Activated CD8-positive, alpha-beta T cell treated with anti-CD3 and anti-CD28 coated beads for 36 hours (primary cell): ENCODE measurements around the gene MAP3K13. TPM values are rescaled to one million over a fixed set of nuclear protein-coding genes. Genes with fewer than 3 reads are reported as not detected.

Experiments used
- ATAC-seq: fragments of 200-7000 bp; cut with Tn5 transposase; one replicate; pipeline ENCODE4 v1.10.0; 2021; ENCODE audit warnings: mild to moderate bottlenecking, moderate library complexity
- CTCF ChIA-PET: fragments of 350-600 bp; sonication (Branson Sonifier 250); formaldehyde crosslinking; loops from one replicate; lab custom pipeline; 2021; ENCODE audit warnings: antibody characterized with exemption; lab: Charles Lee
- POLR2A ChIA-PET: fragments of 350-600 bp; sonication (Branson Sonifier 250); formaldehyde crosslinking; loops from one replicate; lab custom pipeline; 2021; ENCODE audit warnings: antibody characterized with exemption; lab: Charles Lee
- DNase-seq: peaks from one replicate; pipeline ENCODE4 v3.0.0-alpha.2; 2020
- H3K27ac Mint-ChIP-seq: one replicate; pipeline ENCODE4 v1.8.0; 2021; ENCODE audit warnings: mild to moderate bottlenecking, mixed read lengths
- H3K27me3 Mint-ChIP-seq: one replicate; pipeline ENCODE4 v1.8.0; 2021; ENCODE audit warnings: mixed read lengths
- H3K36me3 Mint-ChIP-seq: one replicate; pipeline ENCODE4 v1.8.0; 2021; ENCODE audit warnings: low read depth, mixed read lengths
- H3K4me1 Mint-ChIP-seq: one replicate; pipeline ENCODE4 v1.8.0; 2021; ENCODE audit warnings: low read depth, mixed read lengths
- H3K4me3 Mint-ChIP-seq: one replicate; pipeline ENCODE4 v1.8.0; 2021; ENCODE audit warnings: mild to moderate bottlenecking, moderate library complexity, mixed read lengths
- H3K9me3 Mint-ChIP-seq: one replicate; pipeline ENCODE4 v1.8.0; 2021; ENCODE audit warnings: mixed read lengths
- CTCF ChIP-seq: fragments of 200-600 bp; IDR thresholded peaks from one replicate; pipeline ENCODE4 v1.8.0; 2022; ENCODE audit warnings: antibody characterized with exemption, mild to moderate bottlenecking
- intact Hi-C: fragments of 100-400 bp; cut with micrococcal nuclease; formaldehyde crosslinking; loops from one replicate; pipeline ENCODE4 v1.10.0; 2022
- total RNA-seq, 2 experiments: library from RNA; stranded (reverse); gene quantifications; one replicate each; pipeline ENCODE4 v1.2.3, GENCODE V29; 2021

MAP3K13 gene
- total RNA-seq, 2 experiments from 2014 or later, result 8.9 to 10.2 TPM

DNA sequence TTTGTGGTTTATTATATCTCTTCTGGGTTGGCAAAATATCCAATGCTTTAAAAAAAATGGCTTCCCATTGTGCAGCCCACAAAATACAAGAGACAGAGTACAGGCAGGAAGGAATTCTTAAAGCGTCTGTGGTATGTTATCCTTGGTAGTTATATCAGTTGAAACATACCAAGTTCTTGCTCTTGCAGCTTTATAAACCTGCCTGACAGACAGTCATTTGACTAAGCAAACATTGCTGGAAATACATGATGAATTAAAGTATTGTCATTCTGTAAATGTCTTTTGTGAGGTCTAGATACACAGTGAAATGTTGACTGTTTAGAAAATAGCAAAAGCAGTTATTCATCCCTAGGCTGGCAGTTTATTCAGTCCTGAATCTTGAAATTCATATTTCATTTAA lies 44.8 kb upstream of the MAP3K13 start:
- H3K4me1 Mint-ChIP-seq, result no peaks in the 10 kb centered on the region
- DNase-seq, result no peak
- peaks cover 2% of the 10 kb centered on the region for H3K27me3 Mint-ChIP-seq
- POLR2A ChIA-PET, result no interaction called here
- TF ChIP-seq CTCF, result no peak
- no peak overlapping the region for H3K4me3 Mint-ChIP-seq
- CTCF ChIA-PET, result no interaction called here
- H3K36me3 Mint-ChIP-seq, result no peaks in the 10 kb centered on the region
- no peaks in the 10 kb centered on the region for H3K9me3 Mint-ChIP-seq
- H3K27ac Mint-ChIP-seq, result no peak overlapping the region
- intact Hi-C loops, result no loop called here
- no peak for ATAC-seq

- CTCF ChIA-PET, result interaction anchor here (1.4 kb wide), 1 partner anchor 12 kb away, joined by 4 read pairs; no protein-coding TSS in a partner anchor
- ATAC-seq (no peak), DNase-seq (no peak)
- Mint-ChIP-seq H3K27ac (no peak overlapping the region), H3K27me3 (peaks cover 2% of the 10 kb centered on the region), H3K36me3 (no peaks in the 10 kb centered on the region), H3K4me3 (no peak overlapping the region), H3K9me3 (no peaks in the 10 kb centered on the region), H3K4me1 (no peaks in the 10 kb centered on the region)
- POLR2A ChIA-PET, result no interaction called here
- intact Hi-C loops, result no loop called here
- no peak for TF ChIP-seq CTCF
These were observed 43.1 kb upstream of the MAP3K13 start for GRCh38 chr3:185319801-185320200.

GRCh38 chr3:185320949-185321348 lies 42.0 kb upstream of the MAP3K13 start:
- POLR2A ChIA-PET, result no interaction called here
- CTCF ChIA-PET, result no interaction called here
- Mint-ChIP-seq H3K4me1 (no peaks in the 10 kb centered on the region), H3K27ac (no peak overlapping the region), H3K4me3 (no peak overlapping the region), H3K27me3 (peaks cover 2% of the 10 kb centered on the region), H3K36me3 (no peaks in the 10 kb centered on the region), H3K9me3 (no peaks in the 10 kb centered on the region)
- no peak for TF ChIP-seq CTCF
- intact Hi-C loops, result no loop called here
- ATAC-seq (no peak), DNase-seq (no peak)

DNA sequence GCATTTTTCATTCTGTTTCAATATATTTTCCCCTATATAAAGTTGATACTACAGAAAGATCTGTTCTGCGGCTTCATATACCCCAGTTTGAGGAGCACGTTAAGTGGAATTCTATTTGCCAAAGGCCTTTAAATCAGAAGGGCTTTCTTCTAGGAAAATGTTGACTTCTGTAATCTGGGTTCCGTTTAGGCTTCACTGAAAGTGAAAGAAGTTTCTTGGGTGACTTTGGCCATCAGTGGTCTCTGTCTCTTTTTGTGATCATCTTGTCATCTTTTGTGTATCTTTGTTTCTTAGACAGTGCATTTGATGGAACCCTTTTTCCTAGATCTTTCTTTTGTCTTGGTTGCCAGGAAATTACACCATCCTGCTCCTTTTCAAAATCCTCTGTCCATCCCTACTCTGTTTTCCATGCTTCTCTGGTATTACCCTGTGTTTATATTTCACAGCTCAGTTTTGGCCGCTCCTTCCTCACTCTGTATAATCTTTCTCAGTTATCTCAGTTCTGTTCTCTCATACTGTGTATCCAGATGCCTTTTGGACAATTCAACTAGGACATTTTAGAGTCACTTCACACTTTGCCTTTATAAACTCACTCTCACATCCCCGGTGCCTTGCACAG lies 40.7 kb upstream of the MAP3K13 start:
- POLR2A ChIA-PET, result no interaction called here
- DNase-seq (no peak), ATAC-seq (no peak)
- CTCF ChIA-PET, result no interaction called here
- intact Hi-C loops, result no loop called here
- H3K36me3 Mint-ChIP-seq, result no peaks in the 10 kb centered on the region
- no peaks in the 10 kb centered on the region for H3K9me3 Mint-ChIP-seq
- TF ChIP-seq CTCF, result no peak
- no peaks in the 10 kb centered on the region for H3K27me3 Mint-ChIP-seq
- no peak overlapping the region for H3K27ac Mint-ChIP-seq
- H3K4me3 Mint-ChIP-seq, result no peak overlapping the region
- H3K4me1 Mint-ChIP-seq, result no peaks in the 10 kb centered on the region

DNA sequence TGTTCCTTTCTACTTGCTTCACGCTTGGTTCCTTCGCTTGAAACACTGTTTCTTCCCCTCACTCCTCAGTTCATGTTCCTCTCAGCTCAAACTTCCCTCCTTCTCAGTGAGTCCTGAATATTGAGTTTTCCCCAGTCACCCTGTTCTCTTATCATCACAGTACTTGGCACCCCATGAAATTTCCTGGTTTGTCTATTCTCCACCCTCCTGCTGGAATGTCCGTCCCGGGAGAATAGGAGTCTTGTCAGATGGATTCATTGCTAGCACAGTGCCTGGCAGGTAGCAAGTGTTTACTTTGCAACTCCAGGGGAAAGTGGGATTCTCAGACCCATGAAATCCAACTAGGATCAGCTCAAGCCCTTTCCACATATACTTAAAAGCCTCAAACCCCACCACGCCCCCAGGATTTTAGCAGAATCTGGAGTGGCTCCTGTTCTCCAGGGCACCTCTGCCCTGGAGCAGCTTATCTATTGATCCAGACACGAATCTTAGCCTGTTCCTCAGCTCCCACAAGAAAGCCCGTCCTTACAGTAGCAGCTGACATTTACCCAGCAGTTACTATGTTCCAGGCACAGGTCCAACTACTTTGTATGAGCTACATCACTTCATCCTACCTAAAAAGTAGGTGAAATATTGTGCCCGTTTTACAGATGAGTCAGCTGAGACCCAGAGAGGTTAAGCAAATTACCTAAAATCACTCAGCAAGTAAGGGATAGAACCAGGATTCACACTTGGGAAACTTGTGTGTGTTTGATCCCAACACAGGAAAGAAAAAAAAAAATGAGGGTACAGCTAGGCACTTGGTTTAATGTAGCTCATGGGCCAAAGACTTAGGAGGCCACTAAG lies 36.8 kb upstream of the MAP3K13 start:
- ATAC-seq (no peak), DNase-seq (no peak)
- H3K27me3 Mint-ChIP-seq, result peaks cover 1% of the 10 kb centered on the region
- no peak for TF ChIP-seq CTCF
- POLR2A ChIA-PET, result no interaction called here
- no peaks in the 10 kb centered on the region for H3K4me1 Mint-ChIP-seq
- intact Hi-C loops, result no loop called here
- H3K36me3 Mint-ChIP-seq, result no peaks in the 10 kb centered on the region
- CTCF ChIA-PET, result interaction anchor here (1.0 to 1.3 kb wide), 3 partner anchors 18 to 495 kb away, joined by 3 to 4 read pairs (median 4); no protein-coding TSS in a partner anchor
- H3K9me3 Mint-ChIP-seq, result no peaks in the 10 kb centered on the region
- no peak overlapping the region for H3K4me3 Mint-ChIP-seq
- H3K27ac Mint-ChIP-seq, result no peak overlapping the region
